ENCODE measurements around the gene ZCCHC3. TPM values are rescaled to one million over a fixed set of nuclear protein-coding genes. Genes with fewer than 3 reads are reported as not detected.
"Not testable (repeated sequence)": the region's sequence is repeated elsewhere in the genome, so short reads cannot be mapped to it uniquely, and the experiment has no call there.

The ZCCHC3 gene
- total RNA-seq, 1 donor from 2014 or later: 11.0 TPM

DNA sequence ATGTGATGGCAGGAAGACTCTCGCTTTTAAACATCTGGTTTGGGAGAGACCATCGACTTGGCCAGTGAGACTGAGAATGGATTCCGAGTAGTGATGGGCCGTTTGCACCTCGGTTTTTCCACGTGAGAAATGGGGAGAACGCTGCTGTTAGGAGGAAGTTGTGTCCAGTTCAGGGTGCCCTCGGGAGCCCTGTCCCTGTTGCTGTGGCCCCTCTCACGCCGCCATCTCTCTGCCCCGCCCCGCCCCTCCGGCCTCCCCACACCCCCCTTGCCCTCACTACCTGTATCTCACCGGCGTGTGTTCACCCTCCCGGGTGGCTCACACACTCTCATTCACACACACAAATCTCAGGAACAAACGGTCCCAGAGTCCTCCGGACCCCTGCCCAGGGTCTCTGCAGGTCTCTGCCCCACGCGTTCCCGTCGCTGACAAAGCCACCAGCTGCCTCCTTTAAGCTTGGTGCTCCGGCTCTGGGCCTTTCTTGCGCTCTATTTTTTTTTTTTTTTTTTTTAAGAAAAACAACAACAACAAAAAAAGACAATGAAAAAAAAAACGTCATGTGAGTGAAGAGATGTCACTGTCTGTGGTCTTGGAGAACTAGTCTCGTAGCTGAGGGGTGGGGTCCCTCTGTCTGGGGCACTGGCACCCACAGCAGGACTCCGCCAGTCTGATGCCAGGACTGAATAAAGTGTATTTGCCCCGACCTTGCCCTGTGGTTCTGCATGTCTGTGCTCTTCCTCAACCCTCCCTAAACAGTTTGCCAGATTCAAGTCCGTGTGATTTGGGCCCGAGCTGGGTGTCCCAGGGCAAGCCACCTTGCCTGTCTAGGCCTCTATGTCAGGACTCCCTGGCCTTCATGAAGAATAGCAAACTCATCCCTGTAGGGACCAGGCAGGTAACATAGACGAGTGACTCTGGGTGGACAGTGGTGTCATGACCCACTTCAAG is 30.9 kb downstream of the ZCCHC3 start:
- DNase-seq (ENCODE audit: missing footprints) (no peak), ATAC-seq (no peak)
- intact Hi-C loops (cut with DNase I): loop anchor here (5.0 kb wide), 1 partner anchor 51 kb away; no protein-coding TSS in a partner anchor

DNA sequence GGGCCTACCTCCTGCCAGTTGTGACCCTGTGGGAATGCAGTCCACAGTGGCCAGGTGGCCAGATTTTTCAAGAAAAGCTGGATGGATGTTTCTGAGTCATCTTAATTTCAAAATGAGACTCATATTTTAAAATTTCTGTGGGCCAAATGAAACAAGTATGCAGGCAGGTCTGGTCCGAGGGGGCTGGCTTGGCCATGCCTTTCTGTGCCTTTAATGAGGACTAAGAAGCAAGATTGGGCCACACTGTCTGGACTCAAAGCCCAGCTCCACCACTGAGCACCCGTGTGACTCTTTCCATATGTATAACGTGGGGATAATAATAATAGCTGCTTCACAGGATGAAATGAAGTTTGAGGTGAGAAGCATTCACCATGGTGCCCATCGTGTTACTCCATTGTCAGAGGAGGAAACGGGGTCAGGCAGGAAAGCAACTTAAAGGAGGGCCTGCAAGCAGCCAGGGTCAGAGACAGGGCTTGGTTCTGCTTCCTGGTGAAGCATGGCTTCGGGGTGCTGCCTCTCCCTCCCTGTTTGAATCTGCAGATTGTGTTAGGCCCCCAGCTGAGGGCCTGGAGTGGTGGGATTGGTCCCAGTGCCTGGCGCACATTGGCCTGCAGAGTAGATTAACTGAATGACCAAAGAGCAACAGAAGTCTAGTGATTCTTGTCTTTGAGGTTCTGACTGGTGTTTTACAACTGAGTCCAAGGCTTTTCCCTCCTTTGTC is 31.8 kb downstream of the ZCCHC3 start:
- intact Hi-C loops (cut with DNase I): loop anchor here (5.0 kb wide), 1 partner anchor 52 kb away; no protein-coding TSS in a partner anchor
- DNase-seq (ENCODE audit: missing footprints) (no peak), ATAC-seq (no peak)

DNA sequence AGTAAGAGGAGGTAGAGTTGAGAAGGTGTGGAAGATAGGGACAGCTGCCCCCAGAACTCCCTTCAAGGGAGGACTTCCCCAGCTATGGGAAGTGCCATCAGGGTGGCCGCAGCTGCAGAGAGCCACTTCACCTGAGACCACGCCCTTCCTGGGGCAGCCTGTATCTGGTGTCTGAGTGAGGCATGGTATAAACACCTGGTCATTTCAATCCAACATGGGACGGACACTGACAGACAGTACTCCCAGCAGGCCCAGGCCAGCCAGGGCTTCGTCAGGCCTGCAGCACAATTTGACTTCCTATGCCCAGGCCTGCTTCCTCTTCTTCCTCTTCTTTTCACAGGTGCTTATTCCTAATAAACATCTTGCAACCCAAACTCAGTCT is 32.5 kb downstream of the ZCCHC3 start:
- intact Hi-C loops (cut with DNase I): loop anchor here (5.0 kb wide), 1 partner anchor 53 kb away; no protein-coding TSS in a partner anchor
- DNase-seq (ENCODE audit: missing footprints): no peak

DNA sequence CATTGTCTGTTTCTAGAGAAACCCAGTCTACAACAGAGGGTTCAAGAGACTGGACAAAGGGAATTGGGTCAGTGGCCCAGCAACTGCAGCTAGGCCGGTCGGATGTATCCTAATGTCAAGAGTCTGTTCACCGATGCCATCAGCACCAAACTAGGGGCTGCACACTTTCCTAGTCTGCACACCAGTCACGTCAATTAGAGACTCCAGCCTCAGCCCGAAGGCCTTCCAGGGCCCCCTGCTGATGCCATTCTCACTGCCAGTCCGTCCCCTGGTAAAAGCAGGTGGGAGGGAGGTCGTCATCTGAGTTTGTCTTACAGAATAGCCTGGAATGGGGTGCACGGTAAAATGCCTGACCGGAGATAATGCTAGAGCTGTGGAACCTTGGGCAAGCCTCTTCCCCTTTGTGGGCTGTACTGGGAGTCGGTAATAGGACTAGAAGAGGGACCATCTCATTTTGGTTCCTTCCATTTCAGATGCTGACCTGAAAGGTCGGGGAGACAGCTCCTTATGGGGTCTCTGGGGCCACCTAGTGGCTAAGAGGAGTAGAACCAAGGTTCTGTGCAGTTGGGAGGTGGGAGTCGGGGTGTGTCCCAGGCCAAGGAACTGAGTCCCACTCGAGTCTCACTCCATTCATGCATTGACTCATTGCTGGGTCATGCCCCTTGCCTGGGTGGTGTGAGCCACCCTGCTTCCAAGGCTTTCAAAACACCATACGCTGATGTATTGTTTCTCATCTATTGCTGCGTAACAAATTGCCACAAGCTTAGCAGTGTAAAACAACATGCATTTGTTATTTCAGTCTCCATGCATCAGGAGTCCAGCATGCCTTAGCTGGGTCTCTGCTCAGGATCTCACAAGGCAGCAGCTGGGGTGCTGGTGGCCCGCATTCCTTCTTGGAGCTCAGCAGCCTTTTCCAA is 33.1 kb downstream of the ZCCHC3 start:
- DNase-seq (ENCODE audit: missing footprints): no peak
- peak; percentile 6 for ATAC-seq
- intact Hi-C loops (cut with DNase I): no loop called here

More for the DNA sequence above, 32.5 kb downstream of the ZCCHC3 start:
- no peak for ATAC-seq

DNA sequence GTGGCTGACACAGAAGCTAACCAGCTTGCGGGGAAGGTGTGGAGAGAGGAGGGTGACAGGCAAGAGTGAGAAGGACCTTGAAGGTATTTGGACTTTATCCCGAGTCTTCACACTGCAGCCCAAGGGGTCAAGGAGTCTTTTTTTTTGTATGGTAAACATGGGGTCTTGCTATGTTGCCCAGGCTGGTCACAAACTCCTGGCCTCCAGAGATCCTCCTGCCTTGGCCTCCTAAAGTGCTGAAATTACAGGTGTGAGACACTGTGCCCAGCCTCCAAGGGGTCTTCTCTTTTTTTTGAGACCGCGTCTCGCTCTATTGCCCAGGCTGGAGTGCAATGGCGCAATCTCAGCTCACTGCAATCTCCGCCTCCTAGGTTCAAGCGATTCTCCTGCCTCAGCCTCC is 37.2 kb downstream of the ZCCHC3 start:
- ATAC-seq (no peak), DNase-seq (ENCODE audit: missing footprints) (no peak)
- intact Hi-C loops (cut with DNase I): no loop called here

DNA sequence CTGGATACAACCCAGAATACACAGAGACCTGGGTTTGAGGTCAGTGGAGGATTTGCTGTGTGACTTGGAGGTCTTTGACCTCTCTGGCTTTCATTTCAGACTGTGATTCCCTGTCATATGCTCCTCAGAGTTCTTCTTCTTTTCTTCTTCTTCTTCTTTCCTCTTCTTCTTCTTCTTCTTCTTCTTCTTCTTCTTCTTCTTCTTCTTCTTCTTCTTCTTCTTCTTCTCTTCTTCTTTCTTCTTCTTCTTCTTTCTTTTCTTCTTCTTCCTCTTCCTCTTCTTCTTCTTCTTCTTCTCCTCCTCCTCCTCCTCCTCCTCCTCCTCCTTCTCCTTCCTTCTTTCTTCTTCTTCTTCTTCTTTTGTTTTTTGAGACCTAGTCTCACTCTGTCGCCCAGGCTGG is 38.7 kb downstream of the ZCCHC3 start:
- ATAC-seq; DNase-seq (ENCODE audit: missing footprints); intact Hi-C loops (cut with DNase I): not testable (repeated sequence)

DNA sequence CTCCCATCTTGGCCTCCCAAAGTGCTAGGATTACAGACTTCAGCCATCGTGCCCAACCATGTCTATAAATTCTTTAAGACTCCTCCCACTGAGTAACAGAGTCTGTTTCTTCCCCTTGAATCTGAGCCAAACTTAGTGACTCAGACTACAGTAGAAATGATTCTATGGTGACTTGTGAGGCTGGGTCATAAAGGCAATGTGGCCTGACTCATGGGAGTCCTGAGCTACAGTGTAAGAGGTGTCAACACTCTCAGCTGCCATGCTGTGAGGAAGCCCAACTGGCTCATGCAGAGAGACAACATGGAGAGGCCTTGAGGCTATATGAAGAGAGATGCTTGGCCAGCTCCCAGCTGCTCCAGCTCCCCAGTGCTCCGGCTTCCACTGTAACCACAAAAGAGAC is 44.3 kb downstream of the ZCCHC3 start:
- intact Hi-C loops (cut with DNase I): no loop called here
- ATAC-seq (no peak), DNase-seq (ENCODE audit: missing footprints) (no peak)

DNA sequence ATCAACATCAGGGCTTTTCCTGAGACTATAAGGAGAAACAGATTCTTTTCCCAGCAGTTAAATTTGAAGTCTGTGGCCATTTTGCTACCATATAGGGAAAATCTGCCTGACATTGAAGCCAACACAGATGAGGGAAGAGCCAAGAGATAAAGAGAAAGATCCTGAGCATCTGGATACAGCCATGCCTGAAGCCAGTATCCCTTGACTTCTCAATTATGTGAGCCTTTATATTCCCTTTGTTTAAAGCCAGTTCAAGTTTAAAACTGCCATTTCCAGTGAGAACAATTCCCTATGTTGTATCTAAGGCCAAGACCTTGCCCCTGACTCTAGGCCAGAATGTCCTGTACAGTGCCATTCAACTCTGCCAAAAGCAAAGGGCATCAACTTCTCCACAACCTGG is 45.7 kb downstream of the ZCCHC3 start:
- DNase-seq (ENCODE audit: missing footprints): no peak
- intact Hi-C loops (cut with DNase I): no loop called here

DNA sequence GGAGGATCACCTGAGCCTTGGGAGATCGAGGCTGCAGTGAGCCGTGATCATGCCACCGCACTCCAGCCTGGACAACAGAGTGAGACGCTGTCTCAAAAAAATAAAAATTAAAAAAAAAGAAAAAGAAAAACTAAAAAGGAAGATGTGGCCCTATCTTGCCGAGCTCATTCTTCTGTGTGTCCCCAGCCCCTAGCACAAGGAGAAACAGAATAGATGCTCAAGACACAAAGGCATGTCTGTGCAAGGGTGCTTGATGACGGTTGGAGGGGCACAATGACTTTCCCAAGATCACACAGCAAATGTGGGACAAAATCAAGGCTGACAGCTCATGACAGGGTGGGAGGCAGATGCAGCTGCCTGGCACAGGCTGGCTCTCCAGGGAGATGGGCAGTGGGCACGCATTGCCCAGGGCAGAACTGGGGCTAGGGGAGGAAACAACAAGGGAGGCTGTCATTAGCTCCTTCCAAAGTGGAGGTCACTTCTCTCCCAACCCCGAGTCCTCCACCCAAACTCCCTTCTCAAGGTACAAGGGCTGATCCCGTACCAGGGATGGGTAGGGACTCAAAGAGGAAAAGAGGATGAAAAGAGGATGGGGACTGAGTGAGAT is 48.8 kb downstream of the ZCCHC3 start:
- ATAC-seq: no peak
- intact Hi-C loops (cut with DNase I): loop anchor here (5.0 kb wide), 3 partner anchors 61 to 306 kb away; partner anchors contain the start of genes CSNK2A1, RBCK1 and SRXN1
- DNase-seq (ENCODE audit: missing footprints): no peak

More for the DNA sequence above, 45.7 kb downstream of the ZCCHC3 start:
- no peak for ATAC-seq

DNA sequence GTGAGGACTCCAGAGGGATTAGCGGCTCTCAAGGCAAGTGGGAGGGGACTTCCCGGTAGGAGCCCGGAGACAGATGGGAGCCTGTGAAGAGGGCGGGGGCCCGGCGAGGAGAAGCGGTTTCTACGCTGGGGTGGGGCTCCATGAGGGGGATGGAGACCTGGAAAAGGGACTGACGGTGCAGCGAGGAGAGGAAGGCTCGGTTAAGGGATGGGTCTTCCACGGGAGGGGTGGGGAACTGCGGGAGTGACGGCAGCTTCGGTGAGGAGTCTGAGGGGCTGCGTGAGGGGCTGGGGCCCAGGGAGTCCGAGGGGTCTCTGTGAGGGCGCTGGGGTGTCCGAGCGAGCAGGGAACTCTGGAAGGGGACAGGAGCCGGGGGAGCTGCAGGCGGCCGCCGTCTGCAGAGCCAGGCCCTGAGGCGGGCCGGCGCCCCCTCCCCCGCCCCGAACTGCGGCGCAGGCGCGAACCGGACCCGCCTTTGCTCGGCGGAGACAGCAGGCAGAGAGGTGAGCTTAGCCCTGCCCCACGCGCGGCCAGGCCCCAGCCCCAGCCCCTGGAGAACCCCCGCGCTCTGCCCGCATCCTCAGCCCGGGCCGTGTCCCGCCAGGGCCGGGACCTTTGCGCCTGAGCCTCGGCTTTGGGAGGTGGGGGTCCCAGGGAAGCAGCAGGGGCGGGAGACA is 49.4 kb downstream of the ZCCHC3 start, which contains the start of gene NRSN2:
NRSN2 (plus strand) TSS at position 472 of the 677 bp plus-strand sequence. CDS start 2,533 bp downstream, outside the sequence.
- ATAC-seq (peak; percentile 71), DNase-seq (ENCODE audit: missing footprints) (no peak)
- intact Hi-C loops (cut with DNase I): loop anchor here (5.0 kb wide), 3 partner anchors 61 to 306 kb away; partner anchors contain the start of genes CSNK2A1, RBCK1 and SRXN1

DNA sequence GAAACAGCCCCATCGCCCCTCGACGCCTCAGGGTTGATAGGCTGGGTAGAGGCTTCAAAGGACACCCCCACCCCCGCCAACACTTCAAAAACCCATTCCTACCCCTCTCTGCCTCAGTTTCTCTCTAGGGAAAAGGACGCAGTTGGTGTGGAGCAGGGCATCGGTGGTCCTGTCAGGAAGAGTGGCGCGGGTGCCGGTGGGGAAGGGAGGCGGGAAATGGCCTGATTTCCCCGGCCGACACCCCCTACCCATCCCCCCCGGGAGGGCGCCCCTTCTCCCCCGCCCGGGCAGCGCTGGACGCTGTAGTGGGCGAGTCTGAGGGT is 49.9 kb downstream of the ZCCHC3 start:
- intact Hi-C loops (cut with DNase I): loop anchor here (5.0 kb wide), 3 partner anchors 60 to 305 kb away; partner anchors contain the start of genes CSNK2A1, RBCK1 and SRXN1
- ATAC-seq (no peak), DNase-seq (ENCODE audit: missing footprints) (no peak)

DNA sequence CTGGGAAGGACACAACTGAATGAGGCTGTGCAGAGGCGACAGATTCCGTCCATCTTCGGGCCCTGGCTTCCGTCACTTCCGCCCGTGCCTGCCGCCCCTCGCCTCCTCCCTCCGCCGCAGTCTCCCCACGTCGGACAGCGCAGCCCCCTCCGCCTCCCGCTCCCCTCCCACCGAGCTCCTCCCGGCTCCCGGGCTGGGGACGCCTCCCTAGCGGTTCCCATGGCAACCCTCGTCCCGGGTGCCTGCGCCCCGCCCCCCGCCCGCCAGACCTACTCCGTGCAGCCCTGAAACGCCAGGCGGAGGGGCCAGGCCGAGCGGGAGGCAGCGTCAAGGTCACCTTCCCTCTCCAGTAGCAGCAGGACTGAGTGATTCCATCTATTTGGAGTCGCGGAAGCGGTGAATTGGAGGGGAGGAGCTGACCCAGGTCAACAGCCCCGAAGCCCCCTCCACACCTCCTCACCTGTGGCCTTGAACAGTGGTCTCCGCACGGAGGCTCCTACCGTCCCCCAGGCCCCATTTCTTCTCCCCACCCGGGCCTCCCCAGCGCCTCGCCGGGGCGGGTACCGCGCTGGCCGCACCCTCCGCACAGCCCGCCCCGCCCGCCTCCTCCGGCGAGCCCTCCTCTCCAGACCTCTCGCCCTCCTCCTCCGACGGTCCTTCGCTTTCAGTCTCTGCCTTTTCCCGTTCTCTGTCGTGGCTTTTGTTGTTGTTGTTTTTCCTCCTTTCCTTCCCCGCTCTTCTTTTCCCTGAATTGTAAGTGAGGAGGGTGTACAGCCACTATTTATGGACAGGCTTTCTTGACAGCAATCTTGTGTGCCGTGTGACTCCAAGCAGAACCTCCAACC is 50.5 kb downstream of the ZCCHC3 start:
- ATAC-seq: peak; percentile 92
- intact Hi-C loops (cut with DNase I): loop anchor here (5.0 kb wide), 3 partner anchors 59 to 304 kb away; partner anchors contain the start of genes CSNK2A1, RBCK1 and SRXN1
- DNase-seq (ENCODE audit: missing footprints): peak; percentile 93

DNA sequence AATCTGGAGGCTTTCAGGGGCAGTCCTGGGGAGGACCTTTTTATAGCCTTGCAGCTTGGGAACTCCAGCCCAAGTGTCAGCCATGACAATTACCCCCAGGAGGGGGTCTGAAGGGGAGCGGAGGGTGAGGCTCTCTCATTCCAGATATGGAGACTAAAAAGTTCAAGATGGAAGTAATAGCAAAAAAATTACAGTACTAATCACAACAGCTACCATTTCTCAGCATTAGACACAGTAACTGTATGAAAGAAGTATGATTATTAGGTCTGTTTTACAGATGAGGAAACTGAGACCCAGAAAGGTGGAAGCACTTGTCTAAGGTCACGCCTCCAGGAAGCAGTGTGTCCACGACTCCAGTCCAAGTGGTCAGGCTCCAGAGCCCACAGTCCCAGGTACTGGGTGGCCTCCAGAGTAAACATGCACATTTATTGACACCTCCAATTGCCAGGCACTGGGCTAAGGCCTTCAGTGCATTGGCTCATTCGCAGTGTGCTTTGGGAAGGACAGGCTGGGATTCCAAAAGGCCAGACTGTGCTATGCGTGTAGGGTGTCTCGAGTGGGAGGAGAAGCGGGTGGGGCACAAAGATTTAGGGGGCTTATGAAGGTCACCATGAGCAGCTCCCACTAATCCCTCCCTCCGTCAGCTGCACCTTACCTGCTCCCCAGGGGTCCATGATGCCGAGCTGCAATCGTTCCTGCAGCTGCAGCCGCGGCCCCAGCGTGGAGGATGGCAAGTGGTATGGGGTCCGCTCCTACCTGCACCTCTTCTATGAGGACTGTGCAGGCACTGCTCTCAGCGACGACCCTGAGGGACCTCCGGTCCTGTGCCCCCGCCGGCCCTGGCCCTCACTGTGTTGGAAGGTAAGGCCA is 51.8 kb downstream of the ZCCHC3 start:
- ATAC-seq: no peak
- intact Hi-C loops (cut with DNase I): loop anchor here (5.0 kb wide), 3 partner anchors 58 to 303 kb away; partner anchors contain the start of genes CSNK2A1, RBCK1 and SRXN1
- no peak for DNase-seq (ENCODE audit: missing footprints)

Data from Right ventricle myocardium inferior (tissue), 1 donor.